BJ (cell line): Measurements from ENCODE around the gene CREB3L2. TPM values are rescaled to one million over a fixed set of nuclear protein-coding genes. Genes with fewer than 3 reads are reported as not detected.

Source experiments
- CTCF ChIA-PET: fragments of 350-600 bp; formaldehyde crosslinking; extraction: SDS; loops from one replicate; lab custom pipeline; 2021; ENCODE audit warnings: antibody characterized with exemption, inconsistent platforms; lab: Yijun Ruan, JAX
- POLR2A ChIA-PET: fragments of 300-600 bp; sonication (Branson Sonifier 250); formaldehyde crosslinking; extraction: SDS; loops from one replicate; lab custom pipeline; 2021; ENCODE audit warnings: antibody characterized with exemption; lab: Charles Lee
- DNase-seq: peaks from one replicate; pipeline ENCODE4 v3.0.0-alpha.2; 2011; ENCODE audit warnings: low read depth
- H3K27me3 ChIP-seq: 2 replicates; pipeline ENCODE4 v1.6.0; 2011; ENCODE audit warnings: low read length; ENCODE audit not compliant: control insufficient read depth, insufficient read depth
- H3K36me3 ChIP-seq: 2 replicates; pipeline ENCODE4 v1.5.1; 2011; ENCODE audit warnings: low read length; ENCODE audit not compliant: control insufficient read depth, insufficient read depth
- H3K4me3 ChIP-seq: 2 replicates; pipeline ENCODE4 v1.5.1; 2011; ENCODE audit warnings: low read depth, mild to moderate bottlenecking, control low read depth, low read length
- polyA plus RNA-seq: library from polyadenylated mRNA; depleted of rRNA; stranded (reverse); fragments of >200 nt; gene quantifications from 2 replicates; pipeline ENCODE4 v1.2.3, GENCODE V29; 2011
- TF ChIP-seq, protein P1 (sequence below): IDR thresholded peaks from 2 replicates; pipeline ENCODE4 v1.5.1; 2011; ENCODE audit warnings: low read depth, mild to moderate bottlenecking, control low read depth, inconsistent platforms, low read length, moderate library complexity; ENCODE audit not compliant: insufficient read depth

Gene CREB3L2
- polyA plus RNA-seq, 1 experiment, result 62.2 TPM

- Histone ChIP-seq H3K36me3 (0 out of 2 replicates have a peak, but pooled peaks cover 3% of the 10 kb centered on the region), H3K27me3 (no peaks in the 10 kb centered on the region), H3K4me3 (no peak overlapping the region)
- ChIA-PET CTCF (interaction anchor here (1.2 to 1.5 kb wide), 2 partner anchors 9 to 134 kb away, joined by 3 to 4 read pairs; no protein-coding TSS in a partner anchor), POLR2A (no interaction called here)
- TF ChIP-seq, protein P1, sequence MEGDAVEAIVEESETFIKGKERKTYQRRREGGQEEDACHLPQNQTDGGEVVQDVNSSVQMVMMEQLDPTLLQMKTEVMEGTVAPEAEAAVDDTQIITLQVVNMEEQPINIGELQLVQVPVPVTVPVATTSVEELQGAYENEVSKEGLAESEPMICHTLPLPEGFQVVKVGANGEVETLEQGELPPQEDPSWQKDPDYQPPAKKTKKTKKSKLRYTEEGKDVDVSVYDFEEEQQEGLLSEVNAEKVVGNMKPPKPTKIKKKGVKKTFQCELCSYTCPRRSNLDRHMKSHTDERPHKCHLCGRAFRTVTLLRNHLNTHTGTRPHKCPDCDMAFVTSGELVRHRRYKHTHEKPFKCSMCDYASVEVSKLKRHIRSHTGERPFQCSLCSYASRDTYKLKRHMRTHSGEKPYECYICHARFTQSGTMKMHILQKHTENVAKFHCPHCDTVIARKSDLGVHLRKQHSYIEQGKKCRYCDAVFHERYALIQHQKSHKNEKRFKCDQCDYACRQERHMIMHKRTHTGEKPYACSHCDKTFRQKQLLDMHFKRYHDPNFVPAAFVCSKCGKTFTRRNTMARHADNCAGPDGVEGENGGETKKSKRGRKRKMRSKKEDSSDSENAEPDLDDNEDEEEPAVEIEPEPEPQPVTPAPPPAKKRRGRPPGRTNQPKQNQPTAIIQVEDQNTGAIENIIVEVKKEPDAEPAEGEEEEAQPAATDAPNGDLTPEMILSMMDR, result no peak
- no peak for DNase-seq
These were observed 131.8 kb downstream of the CREB3L2 start for GRCh38 chr7:137870078-137870477.

DNA sequence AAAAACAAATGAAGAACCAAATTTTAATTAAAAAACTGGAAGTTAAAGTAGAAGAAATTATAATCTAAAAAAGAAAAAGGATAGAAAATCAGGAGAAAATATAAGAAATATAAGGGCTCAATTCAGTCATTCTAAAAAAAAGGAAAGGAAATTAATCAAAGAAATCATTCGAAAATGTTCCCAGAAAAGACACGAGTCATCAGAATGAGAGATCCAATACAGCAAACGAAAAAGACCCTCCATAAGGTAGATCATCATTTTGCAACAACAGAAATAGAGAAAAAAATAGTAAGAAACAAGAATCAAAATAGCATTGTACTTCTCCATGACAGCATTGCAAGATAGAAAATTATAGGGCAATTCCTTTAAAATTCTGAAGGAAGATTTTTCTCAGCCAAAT is 132.6 kb downstream of the CREB3L2 start:
- Histone ChIP-seq H3K27me3 (no peaks in the 10 kb centered on the region), H3K36me3 (peaks cover 3% of the 10 kb centered on the region; the same call in 1 of the 2 replicates), H3K4me3 (no peak overlapping the region)
- TF ChIP-seq, protein P1, result no peak
- POLR2A ChIA-PET, result no interaction called here
- CTCF ChIA-PET, result no interaction called here
- no peak for DNase-seq

DNA sequence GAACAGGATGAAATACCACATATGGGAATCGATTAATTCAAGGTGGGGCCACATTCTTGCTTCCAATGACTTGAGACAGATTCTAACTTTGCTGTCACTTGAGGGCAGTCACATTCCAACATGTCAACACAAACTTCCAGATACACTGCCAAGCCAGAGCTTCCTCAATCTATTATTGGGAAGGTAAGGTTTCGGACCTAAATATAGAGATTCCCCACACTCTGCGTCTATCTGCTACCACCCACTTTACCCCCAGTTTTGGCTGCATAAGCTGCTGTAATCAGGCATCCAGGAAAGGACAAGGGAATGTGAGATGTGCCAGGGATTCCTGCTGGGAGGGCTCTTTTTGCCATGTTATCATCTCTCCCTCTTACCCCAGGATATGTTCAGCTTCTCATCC is 134.6 kb downstream of the CREB3L2 start:
- TF ChIP-seq, protein P1, result no peak
- no peak for DNase-seq
- Histone ChIP-seq H3K4me3 (no peak overlapping the region), H3K36me3 (peaks cover 5% of the 10 kb centered on the region), H3K27me3 (no peaks in the 10 kb centered on the region)
- ChIA-PET POLR2A (no interaction called here), CTCF (interaction anchor here (1.0 to 2.0 kb wide), 2 partner anchors 24 to 211 kb away, joined by 3 to 6 read pairs; no protein-coding TSS in a partner anchor)

GRCh38 chr7:137865764-137866163 is 136.1 kb downstream of the CREB3L2 start:
- ChIA-PET CTCF (no interaction called here), POLR2A (no interaction called here)
- TF ChIP-seq, protein P1, result no peak
- Histone ChIP-seq H3K4me3 (no peak overlapping the region), H3K27me3 (no peaks in the 10 kb centered on the region), H3K36me3 (peaks cover 5% of the 10 kb centered on the region)
- no peak for DNase-seq

GRCh38 chr7:137862964-137863363 is 138.9 kb downstream of the CREB3L2 start:
- CTCF ChIA-PET, result interaction anchor here (0.5 to 1.4 kb wide), 2 partner anchors 16 to 730 kb away, joined by 3 read pairs; no protein-coding TSS in a partner anchor
- TF ChIP-seq, protein P1, result no peak

More at GRCh38 chr7:137862964-137863363, 138.9 kb downstream of the CREB3L2 start:
- H3K4me3 ChIP-seq, result no peak overlapping the region
- DNase-seq, result no peak
- no peaks in the 10 kb centered on the region for H3K27me3 ChIP-seq
- peaks cover 5% of the 10 kb centered on the region for H3K36me3 ChIP-seq
- POLR2A ChIA-PET, result no interaction called here
